Tibial artery (tissue), 4 donors: ENCODE measurements around the gene GTF2B.
A peak's percentile ranks its signal among the peaks of the same experiment; 100 is the strongest.
"Not testable (repeated sequence)": the region's sequence is repeated elsewhere in the genome, so short reads cannot be mapped to it uniquely, and the experiment has no call there.

ENCODE experiments used
- DNase-seq, 2 donors: peaks; one replicate each; pipeline ENCODE4 v3.0.0-alpha.2; 2019
- H3K27ac ChIP-seq, 2 donors: fragments of 200-600 bp; sonication (generic) in 1 of 2; 1 replicate in 1 of 2; 2 replicates in 1 of 2; pipeline ENCODE4 v1.5.1; 2018 to 2019; ENCODE audit warnings: mild to moderate bottlenecking in 1 of 2
- H3K27me3 ChIP-seq, 2 donors: fragments of 200-600 bp; sonication (generic) in 1 of 2; one replicate each; pipeline versions ENCODE4 v1.5.1 to v1.6.0; 2016 to 2019
- H3K36me3 ChIP-seq, 3 donors: fragments of 200-600 bp; sonication (generic) in 2 of 3; one replicate each; pipeline ENCODE4 v1.5.1; 2016 to 2019; ENCODE audit warnings: mild to moderate bottlenecking in 2 of 3
- H3K4me1 ChIP-seq, 4 donors: fragments of 200-600 bp; sonication (generic) in 2 of 4; 1 replicate in 3 of 4; 2 replicates in 1 of 4; pipeline ENCODE4 v1.5.1; 2016 to 2019
- H3K4me3 ChIP-seq, 2 donors: fragments of 200-600 bp; sonication (generic) in 1 of 2; 1 replicate in 1 of 2; 2 replicates in 1 of 2; pipeline ENCODE4 v1.5.1; 2018 to 2019; ENCODE audit warnings: mild to moderate bottlenecking in 2 of 2
- H3K9me3 ChIP-seq, 3 donors: fragments of 200-600 bp; sonication (generic) in 1 of 3; one replicate each; pipeline ENCODE4 v1.5.1; 2016 to 2019
- CTCF ChIP-seq, 2 experiments: fragments of 200-600 bp in 1 of 2; fragments of 450-650 bp in 1 of 2; IDR thresholded peaks; one replicate each; pipeline ENCODE4 v1.5.1; 2017 to 2019; ENCODE audit warnings: antibody characterized with exemption in 2 of 2, mild to moderate bottlenecking in 1 of 2, moderate library complexity in 1 of 2
- intact Hi-C: fragments of 100-400 bp; cut with DNase I; formaldehyde crosslinking; loops from one replicate; pipeline ENCODE4 v1.15.0; 2023; ENCODE audit warnings: low total_unique reads

GTF2B gene

GRCh38 chr1:88923224-88923623, 31.9 kb upstream of the GTF2B start:
- TF ChIP-seq CTCF (IDR thresholded peaks at IDR 0.05) = no peak
- no peaks in the 10 kb centered on the region for H3K27me3 ChIP-seq
- H3K4me3 ChIP-seq = no peak overlapping the region
- H3K36me3 ChIP-seq = peaks cover 36 to 87% (median 56%) of the 10 kb centered on the region in 3 donors
- intact Hi-C loops = no loop called here
- no peak overlapping the region for H3K27ac ChIP-seq
- no peaks in the 10 kb centered on the region for H3K4me1 ChIP-seq
- peaks cover 6 to 14% (median 11%) of the 10 kb centered on the region in 3 donors for H3K9me3 ChIP-seq
- DNase-seq = no peak

- H3K9me3 ChIP-seq = peaks cover 7 to 23% (median 13%) of the 10 kb centered on the region in 3 donors
- H3K4me1 ChIP-seq = no peaks in the 10 kb centered on the region
- H3K27ac ChIP-seq = no peak overlapping the region
- no peaks in the 10 kb centered on the region for H3K27me3 ChIP-seq
- DNase-seq = no peak
- intact Hi-C loops = no loop called here
- H3K4me3 ChIP-seq = no peak overlapping the region
- no peak for TF ChIP-seq CTCF (IDR thresholded peaks at IDR 0.05)
- H3K36me3 ChIP-seq = peaks cover 36 to 82% (median 58%) of the 10 kb centered on the region in 3 donors
These were observed 30.8 kb upstream of the GTF2B start for GRCh38 chr1:88922214-88922613.

- peaks cover 36 to 69% (median 58%) of the 10 kb centered on the region in 3 donors for H3K36me3 ChIP-seq
- peaks cover 7 to 31% (median 13%) of the 10 kb centered on the region in 3 donors for H3K9me3 ChIP-seq
- H3K27me3 ChIP-seq = no peaks in the 10 kb centered on the region
- H3K27ac ChIP-seq = no peak overlapping the region
- intact Hi-C loops = no loop called here
- no peaks in the 10 kb centered on the region for H3K4me1 ChIP-seq
- DNase-seq = no peak
- TF ChIP-seq CTCF (IDR thresholded peaks at IDR 0.05) = no peak
- no peak overlapping the region for H3K4me3 ChIP-seq
These were observed 29.5 kb upstream of the GTF2B start for GRCh38 chr1:88920845-88921244.

- DNase-seq = no peak
- Histone ChIP-seq H3K27me3 (no peaks in the 10 kb centered on the region), H3K36me3 (peaks cover 21 to 37% (median 34%) of the 10 kb centered on the region in 3 donors), H3K4me1 (no peaks in the 10 kb centered on the region), H3K27ac (no peak overlapping the region), H3K4me3 (no peak overlapping the region), H3K9me3 (peaks cover 7 to 31% (median 13%) of the 10 kb centered on the region in 3 donors)
- intact Hi-C loops = no loop called here
- no peak for TF ChIP-seq CTCF (IDR thresholded peaks at IDR 0.05)
These were observed 26.1 kb upstream of the GTF2B start for GRCh38 chr1:88917321-88918025.

GRCh38 chr1:88916883-88917282, 25.5 kb upstream of the GTF2B start:
- Histone ChIP-seq H3K4me3 (no peak overlapping the region), H3K4me1 (no peaks in the 10 kb centered on the region), H3K27ac (no peak overlapping the region), H3K27me3 (no peaks in the 10 kb centered on the region), H3K9me3 (peaks cover 7 to 31% (median 13%) of the 10 kb centered on the region in 3 donors), H3K36me3 (peaks cover 21 to 32% (median 28%) of the 10 kb centered on the region in 3 donors)
- TF ChIP-seq CTCF (IDR thresholded peaks at IDR 0.05) = no peak
- no peak for DNase-seq
- intact Hi-C loops = no loop called here

- DNase-seq, H3K36me3 ChIP-seq, intact Hi-C loops, H3K9me3 ChIP-seq, H3K27me3 ChIP-seq, H3K4me1 ChIP-seq, H3K4me3 ChIP-seq: not testable (repeated sequence)
- peak overlapping the region; percentile 22 to 24 for H3K27ac ChIP-seq
These were observed 20.4 kb upstream of the GTF2B start for GRCh38 chr1:88911800-88912199.
